GM19351 (cell line): ENCODE results near the gene LRIG2.
"Not testable (repeated sequence)": the region's sequence is repeated elsewhere in the genome, so short reads cannot be mapped to it uniquely, and the experiment has no call there.

Experiments
- ATAC-seq: cut with Tn5 transposase; IDR thresholded peaks from one replicate; pipeline ENCODE4 v1.9.1; 2021; ENCODE audit warnings: mild to moderate bottlenecking, moderate library complexity; ENCODE audit not compliant: unreplicated experiment

Gene LRIG2

GRCh38 chr1:113058941-113059706, 13.9 kb upstream of the LRIG2 start:
- ATAC-seq, result no peak

- not testable (repeated sequence) for ATAC-seq
Observed at GRCh38 chr1:113063456-113063855, 9.5 kb upstream of the LRIG2 start.

DNA sequence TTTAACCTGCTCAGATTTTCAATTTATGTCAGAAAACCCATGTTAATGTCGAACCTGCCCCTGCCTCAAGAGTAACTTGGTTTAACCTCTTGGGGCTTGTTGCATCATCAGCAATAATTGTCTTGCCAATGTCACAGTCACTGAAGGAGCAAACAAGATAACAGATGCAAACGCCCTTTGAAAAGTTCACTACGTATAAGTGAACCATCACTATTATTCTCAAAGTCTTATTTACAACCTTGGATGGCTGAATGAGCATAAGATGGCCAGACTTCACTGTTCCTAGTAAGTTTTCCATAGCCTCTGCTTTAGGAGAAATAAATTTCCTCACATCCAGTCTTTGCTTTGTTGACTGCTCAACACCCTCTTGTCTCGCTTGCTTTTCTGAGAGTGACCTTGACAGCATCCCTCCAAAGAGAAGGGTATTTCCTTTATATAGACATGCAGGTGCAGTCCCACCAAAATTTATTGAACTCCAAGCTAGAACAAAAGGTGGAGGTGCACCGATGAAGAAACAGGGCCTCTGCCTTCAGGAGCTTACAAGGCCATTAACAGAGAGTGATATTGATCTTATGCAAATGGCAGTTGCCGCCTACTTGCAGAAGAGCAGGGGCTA, 749 bp upstream of the LRIG2 start:
- no peak for ATAC-seq

DNA sequence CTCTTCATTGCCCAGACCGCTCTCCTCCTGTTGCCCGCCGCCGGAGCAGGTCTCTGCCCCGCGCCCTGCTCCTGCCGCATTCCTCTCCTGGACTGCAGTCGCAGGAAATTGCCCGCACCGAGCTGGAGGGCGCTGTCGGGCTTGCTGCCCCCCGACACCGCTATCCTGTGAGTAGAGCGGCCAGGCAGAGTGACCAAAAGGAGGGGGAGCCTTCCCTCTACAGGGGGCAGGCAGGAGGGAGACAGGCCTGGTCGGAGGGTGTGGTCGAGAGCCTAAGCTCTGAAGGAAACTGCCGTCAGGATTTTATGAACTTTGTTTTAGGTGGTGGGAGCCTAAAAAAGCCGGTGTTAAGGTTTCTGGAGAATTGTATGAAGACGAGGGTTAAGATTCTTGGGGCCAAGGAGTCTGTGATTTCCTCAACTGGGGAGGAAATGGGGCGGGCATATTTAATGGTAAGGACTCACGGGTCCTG, 517 bp downstream of the LRIG2 start:
- ATAC-seq, result peak; percentile 23

DNA sequence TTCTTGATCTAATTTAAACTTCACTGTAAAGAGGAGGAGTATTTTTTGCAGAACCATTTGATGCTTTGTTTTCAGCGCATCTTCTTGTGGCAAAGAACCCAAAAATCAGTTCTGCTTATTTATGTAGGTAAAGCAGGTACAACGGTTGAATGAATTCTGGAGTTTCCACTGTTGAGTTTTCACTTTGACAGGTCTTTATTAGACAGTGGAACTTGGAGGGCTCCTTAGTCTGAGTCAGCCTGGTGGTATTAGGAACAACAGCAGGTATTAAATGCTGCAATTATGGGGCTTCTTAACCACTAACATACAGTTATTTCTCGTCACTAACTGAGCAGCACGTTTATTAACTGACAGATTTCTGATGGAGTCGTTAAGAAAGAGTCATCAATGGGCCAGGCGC, 1.2 kb downstream of the LRIG2 start:
- ATAC-seq, result peak; percentile 17

DNA sequence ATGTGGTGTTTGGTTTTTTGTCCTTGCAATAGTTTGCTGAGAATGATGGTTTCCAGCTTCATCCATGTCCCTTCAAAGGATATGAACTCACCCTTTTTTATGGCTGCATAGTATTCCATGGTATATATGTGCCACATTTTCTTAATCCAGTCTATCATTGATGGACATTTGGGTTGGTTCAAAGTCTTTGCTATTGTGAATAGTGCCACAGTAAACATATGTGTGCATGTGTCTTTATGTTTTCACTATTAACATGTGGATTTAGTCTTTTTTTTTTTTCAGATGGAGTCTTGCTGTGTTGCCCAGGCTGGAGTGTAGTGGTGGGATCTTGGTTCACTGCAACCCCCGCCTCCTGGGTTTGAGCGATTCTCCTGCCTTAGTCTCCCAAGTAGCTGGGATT, 5.0 kb downstream of the LRIG2 start:
- not testable (repeated sequence) for ATAC-seq

- ATAC-seq, result no peak
Observed at GRCh38 chr1:113086541-113086940, 13.5 kb downstream of the LRIG2 start.

GRCh38 chr1:113088972-113089371, 16.0 kb downstream of the LRIG2 start:
- no peak for ATAC-seq

DNA sequence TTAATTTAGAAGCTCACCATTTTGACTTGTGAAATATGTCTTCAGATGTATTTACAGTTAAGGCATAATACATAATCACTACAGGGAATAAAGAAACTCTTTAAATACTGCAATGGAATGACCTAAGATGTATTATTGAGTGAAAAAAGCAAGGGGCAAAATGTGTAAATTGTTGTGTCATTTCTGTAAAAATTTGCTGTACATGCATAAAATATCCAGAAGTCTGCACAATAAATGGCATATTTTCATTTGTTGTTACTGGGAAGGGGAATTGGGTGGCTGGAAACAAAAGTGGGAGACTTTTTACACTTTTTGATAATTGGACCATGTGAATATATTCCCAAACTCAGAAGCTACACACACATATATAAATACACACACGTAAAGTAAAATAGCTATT, 17.1 kb downstream of the LRIG2 start:
- no peak for ATAC-seq

DNA sequence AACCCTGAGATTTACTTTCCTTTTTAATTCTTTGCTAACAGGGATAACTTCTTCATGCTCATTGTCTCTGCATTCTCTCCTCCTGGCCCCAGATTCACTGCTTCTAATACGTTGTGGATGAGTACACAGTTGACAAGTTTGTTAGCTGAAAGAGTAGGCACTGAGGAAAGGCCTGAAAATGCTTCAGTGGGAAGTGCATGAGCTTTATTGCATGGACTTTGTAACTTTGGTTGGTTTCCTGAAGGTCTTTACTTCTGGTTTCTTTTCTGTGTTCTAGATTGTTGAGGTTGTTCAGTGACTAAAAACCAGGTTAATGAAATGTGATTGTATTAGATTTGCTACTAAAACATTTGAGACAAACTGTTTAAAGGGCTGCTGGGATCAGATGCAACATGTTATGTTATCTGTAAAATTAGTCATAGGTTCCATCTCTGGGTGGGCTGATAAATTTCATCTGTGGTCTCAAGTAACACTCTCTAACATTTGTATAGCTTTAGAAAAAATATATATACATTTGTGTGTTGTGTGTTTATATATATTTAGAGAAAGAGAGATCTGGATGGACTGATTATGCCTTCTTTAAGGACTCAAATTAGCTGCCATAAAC, 19.1 kb downstream of the LRIG2 start:
- no peak for ATAC-seq

GRCh38 chr1:113094506-113094905, 21.5 kb downstream of the LRIG2 start:
- no peak for ATAC-seq

GRCh38 chr1:113095790-113096455, 22.9 kb downstream of the LRIG2 start:
- no peak for ATAC-seq

- ATAC-seq, result no peak
Observed at GRCh38 chr1:113096493-113096892, 23.5 kb downstream of the LRIG2 start.

GRCh38 chr1:113101588-113101987, 28.6 kb downstream of the LRIG2 start:
- no peak for ATAC-seq

GRCh38 chr1:113103048-113103447, 30.1 kb downstream of the LRIG2 start:
- ATAC-seq, result no peak

DNA sequence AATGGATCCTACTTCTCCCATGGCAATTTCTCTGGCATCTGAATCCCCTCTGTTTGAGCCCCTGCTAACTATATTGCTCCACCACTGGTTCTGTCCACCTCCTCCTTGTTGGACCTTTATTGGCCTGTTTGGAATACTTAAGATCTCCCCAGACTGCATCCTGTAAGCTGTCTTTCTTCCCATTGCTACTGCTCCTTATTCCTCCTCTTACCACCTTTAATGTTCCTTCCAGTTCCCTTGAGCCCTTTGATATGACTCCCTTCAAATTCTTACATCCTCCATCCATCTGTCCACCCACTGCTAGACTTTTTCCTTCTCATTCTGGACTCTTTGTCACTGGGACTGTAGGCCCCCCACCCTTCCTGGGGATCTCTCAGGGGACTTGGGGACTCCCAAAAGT, 31.0 kb downstream of the LRIG2 start:
- no peak for ATAC-seq

GRCh38 chr1:113106910-113107309, 33.9 kb downstream of the LRIG2 start:
- no peak for ATAC-seq

DNA sequence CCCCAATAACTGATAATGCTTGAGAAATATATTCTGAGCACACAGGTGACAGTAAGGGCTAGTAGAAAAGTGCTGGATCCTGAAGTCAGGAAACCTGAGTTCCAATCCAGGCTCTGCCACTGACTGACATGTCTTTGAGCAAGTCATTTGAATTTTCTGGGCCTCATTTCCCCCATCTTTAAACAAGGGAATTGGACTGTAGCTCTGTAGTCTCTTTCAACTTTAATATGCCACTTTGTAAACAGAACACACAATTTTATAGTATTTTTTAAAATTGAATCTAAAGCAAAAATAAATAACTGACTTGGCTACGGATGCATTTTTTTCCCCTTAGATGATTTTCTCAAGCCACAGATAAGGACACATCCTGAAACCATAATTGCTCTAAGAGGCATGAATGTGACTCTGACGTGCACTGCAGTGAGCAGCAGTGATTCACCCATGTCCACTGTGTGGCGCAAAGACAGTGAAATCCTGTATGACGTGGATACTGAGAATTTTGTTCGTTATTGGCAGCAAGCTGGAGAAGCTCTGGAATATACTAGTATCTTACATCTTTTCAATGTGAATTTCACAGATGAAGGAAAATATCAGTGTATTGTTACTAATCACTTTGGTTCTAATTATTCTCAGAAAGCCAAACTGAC, 37.0 kb downstream of the LRIG2 start:
- ATAC-seq, result no peak

- no peak for ATAC-seq
Observed at GRCh38 chr1:113118266-113118665, 45.3 kb downstream of the LRIG2 start.

DNA sequence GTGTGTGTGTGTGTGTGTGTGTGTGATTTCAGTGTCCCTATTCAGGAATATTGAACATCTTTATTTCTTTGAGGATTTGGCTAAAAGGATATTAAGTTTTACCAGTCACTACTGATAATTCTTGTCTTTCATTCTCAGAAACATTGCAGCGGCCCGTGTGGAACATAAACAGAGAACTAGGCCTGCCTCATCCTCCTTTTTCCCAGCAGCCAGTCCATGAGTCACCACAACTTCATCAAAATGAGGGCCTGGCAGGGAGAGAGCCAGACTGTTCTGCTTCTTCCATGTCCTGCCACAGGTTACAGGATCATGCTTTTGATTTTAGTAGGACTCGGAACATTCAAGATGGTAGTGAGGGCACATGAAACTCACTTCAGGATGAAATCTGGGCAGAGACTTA, 50.7 kb downstream of the LRIG2 start:
- ATAC-seq, result no peak

DNA sequence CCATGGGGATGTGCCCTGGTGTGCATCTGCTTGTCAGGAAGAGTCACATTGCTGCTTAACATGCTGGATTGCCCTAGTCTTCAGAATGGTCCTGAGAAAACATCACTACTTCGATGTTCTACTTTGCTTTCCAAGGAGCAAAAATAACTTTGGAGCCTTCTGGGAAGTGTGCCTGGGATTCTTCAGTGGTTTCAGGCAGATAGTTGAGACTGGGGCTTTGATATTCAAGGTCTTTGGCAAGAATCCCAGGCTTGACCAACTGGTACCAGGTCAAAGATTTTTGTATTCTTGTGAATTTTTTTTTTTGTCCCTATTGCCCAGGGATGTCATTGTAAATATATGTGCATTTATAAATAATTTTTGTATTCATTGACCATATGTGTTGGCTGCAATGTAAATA, 51.4 kb downstream of the LRIG2 start:
- no peak for ATAC-seq
